ENCODE measurements around the gene HAUS7. TPM values are rescaled to one million over a fixed set of nuclear protein-coding genes. Genes with fewer than 3 reads are reported as not detected.

Gene HAUS7
- total RNA-seq, 1 donor from 2014 or later = 32.5 TPM

DNA sequence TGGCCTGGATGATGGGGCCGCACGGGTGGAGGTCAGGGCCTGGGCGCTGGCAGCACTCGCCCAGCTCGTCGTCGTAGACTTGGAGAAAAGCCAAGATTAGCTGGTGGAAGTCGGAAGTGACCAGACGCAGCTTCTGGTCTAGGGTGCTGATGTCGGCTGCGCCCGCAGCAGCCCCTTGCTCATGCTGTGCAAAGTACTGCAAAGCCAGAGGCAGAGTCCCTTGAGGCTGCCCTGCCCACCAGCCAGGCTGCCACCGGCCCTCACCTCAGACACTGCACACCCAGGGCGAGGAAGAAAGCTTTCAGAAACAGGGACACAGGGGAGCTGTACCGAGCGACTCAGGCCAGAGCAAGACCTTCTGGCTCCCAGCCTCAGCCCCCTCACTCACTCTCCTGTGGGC lies 14.8 kb downstream of the HAUS7 start:
- no peaks in the 10 kb centered on the region for H3K4me1 Mint-ChIP-seq (ENCODE audit: unreplicated experiment)
- H3K36me3 Mint-ChIP-seq = peaks cover 4% of the 10 kb centered on the region
- no peak for DNase-seq (ENCODE audit: extremely low spot score, unreplicated experiment)
- no peak overlapping the region for H3K27ac Mint-ChIP-seq
- no peak overlapping the region for H3K4me3 Mint-ChIP-seq
- TF ChIP-seq, protein P1, sequence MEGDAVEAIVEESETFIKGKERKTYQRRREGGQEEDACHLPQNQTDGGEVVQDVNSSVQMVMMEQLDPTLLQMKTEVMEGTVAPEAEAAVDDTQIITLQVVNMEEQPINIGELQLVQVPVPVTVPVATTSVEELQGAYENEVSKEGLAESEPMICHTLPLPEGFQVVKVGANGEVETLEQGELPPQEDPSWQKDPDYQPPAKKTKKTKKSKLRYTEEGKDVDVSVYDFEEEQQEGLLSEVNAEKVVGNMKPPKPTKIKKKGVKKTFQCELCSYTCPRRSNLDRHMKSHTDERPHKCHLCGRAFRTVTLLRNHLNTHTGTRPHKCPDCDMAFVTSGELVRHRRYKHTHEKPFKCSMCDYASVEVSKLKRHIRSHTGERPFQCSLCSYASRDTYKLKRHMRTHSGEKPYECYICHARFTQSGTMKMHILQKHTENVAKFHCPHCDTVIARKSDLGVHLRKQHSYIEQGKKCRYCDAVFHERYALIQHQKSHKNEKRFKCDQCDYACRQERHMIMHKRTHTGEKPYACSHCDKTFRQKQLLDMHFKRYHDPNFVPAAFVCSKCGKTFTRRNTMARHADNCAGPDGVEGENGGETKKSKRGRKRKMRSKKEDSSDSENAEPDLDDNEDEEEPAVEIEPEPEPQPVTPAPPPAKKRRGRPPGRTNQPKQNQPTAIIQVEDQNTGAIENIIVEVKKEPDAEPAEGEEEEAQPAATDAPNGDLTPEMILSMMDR (conservative IDR thresholded peaks at IDR 0.05) = no peak
- H3K27me3 Mint-ChIP-seq = no peaks in the 10 kb centered on the region
- no peaks in the 10 kb centered on the region for H3K9me3 Mint-ChIP-seq

DNA sequence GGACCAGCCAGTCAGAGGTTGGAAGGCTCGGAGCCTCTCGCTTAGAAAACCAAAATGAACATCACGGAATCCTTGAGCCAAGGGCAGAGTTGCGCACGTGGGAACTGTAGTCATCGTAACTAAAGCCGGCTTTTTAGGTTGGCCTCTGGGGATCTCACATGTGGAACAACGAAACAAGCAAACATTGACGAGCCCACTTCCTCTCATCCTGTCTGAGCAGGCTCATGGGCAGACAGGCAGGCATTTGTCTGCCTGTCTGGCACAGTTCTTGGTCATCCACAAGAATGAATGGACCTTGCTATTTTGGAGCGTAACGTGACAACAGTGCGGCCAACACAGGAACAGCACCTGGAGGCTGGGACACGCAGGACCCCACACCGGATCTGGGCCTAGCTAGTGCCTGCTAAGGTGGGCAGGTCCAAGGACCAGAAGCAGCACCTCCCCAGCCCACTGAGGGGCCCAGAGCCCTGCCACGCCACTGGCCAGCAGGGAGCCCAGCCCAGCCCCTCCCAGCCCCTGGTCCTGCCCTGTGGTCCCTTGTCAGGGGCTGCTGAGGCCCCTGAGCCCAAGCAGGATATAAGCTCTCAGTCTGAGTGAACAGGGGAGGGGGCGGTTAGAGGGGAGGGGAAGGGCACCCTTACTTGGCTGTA lies 15.3 kb downstream of the HAUS7 start:
- H3K27ac Mint-ChIP-seq = no peak overlapping the region
- DNase-seq (ENCODE audit: extremely low spot score, unreplicated experiment) = no peak

DNA sequence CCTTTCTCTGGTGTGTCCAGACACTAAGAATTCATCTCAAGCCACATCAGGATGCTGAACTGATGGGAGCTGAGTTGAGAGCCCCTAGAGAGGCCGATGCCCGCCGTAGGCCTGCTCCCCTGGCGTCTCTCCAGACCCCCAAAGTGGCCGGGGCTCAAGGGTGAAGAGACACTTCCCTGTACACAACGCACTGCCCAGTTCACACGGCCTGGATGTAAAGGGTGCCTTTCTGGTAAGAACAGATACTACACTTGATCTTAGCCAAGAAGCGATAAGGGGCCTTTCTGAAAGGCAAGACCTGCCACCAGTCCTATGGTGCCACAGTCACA lies 19.5 kb downstream of the HAUS7 start:
- Mint-ChIP-seq H3K9me3 (no peaks in the 10 kb centered on the region), H3K4me1 (ENCODE audit: unreplicated experiment) (no peaks in the 10 kb centered on the region), H3K27ac (no peak overlapping the region), H3K4me3 (no peak overlapping the region), H3K27me3 (no peaks in the 10 kb centered on the region), H3K36me3 (peaks cover 4% of the 10 kb centered on the region)
- no peak for DNase-seq (ENCODE audit: extremely low spot score, unreplicated experiment)
- TF ChIP-seq, protein P1 (conservative IDR thresholded peaks at IDR 0.05) = no peak

More for the DNA sequence above, 15.3 kb downstream of the HAUS7 start:
- Mint-ChIP-seq H3K27me3 (no peaks in the 10 kb centered on the region), H3K4me1 (ENCODE audit: unreplicated experiment) (no peaks in the 10 kb centered on the region), H3K36me3 (peaks cover 4% of the 10 kb centered on the region), H3K9me3 (no peaks in the 10 kb centered on the region), H3K4me3 (no peak overlapping the region)
- TF ChIP-seq, protein P1 (conservative IDR thresholded peaks at IDR 0.05) = no peak

DNA sequence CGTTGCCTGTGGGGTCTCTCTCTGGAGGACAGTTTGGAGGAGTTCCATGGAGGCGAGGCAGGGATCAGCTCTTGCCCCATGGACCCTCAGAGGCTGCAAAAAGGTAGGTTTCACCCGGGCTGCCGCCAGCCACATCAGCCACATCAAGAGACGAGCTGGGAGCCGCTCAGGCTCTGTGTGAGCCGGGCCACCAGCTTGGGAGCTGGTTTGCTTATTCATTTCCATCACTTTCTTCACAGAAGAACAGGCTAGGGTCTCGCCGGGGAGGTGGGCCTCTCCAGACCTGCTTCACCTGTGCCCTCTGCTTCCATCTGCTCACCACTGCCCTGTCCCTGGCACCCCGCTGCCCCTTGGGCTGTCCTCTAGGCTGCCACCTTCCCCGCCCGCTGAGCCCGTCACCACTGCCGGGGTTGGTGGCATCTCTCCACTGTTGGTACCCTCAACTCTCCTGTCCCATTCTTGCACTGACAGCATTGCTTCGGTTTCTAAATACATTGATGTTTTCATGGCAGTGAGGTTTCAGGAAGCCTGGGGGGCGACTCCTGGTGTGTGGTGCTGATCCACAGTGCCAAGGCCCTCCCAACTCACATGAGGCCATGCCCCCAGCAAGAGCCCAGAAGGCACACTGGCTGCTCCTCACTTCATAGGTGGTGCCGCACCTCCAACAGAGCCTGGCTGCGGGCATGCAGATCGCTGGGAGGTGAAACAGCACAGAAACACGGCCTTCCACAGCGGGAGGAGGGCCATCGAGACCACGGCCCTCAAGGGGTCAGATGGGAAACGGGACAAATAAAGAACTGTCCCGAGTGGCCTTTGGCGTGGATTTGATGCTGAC lies 20.0 kb downstream of the HAUS7 start:
- Mint-ChIP-seq H3K4me1 (ENCODE audit: unreplicated experiment) (no peaks in the 10 kb centered on the region), H3K36me3 (peaks cover 4% of the 10 kb centered on the region), H3K27me3 (no peaks in the 10 kb centered on the region), H3K4me3 (no peak overlapping the region), H3K27ac (no peak overlapping the region), H3K9me3 (no peaks in the 10 kb centered on the region)
- no peak for DNase-seq (ENCODE audit: extremely low spot score, unreplicated experiment)
- TF ChIP-seq, protein P1 (conservative IDR thresholded peaks at IDR 0.05) = no peak

DNA sequence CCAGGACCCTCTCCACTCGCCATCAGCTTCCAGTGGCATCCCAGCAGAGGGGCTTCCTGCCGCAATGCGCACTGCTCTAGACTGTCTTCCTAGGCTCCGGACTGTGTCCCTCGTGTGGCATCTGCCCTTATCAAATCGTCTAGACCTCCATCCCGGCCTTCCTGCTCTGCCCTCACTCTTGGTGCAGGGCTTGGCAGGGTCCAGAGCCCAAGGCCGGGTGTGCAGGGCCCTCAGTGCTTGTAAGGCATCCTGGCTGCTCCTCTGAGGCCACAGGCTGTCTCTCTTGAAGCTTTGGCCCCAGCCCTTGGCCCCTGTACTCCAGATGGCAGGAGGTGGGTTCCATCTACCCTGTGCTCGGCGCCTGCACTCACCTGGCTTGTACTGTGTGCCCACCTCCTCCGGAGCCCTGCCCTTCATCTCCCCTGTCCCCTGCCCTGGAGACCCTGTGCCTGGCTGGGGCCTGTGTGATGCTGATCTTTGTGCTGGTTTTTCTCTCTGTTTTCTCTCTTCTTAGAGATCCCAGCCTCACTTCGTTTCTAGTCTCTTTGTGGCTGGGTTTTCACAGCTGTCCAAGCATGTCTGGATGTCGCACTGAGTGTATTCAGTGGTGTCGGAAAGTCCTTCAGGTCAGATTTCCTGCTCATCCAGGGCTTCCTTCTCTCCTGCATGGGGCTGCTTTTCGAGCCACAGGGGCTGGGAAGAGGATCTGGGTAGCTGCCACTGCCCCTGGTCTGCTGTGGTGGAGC lies 20.8 kb downstream of the HAUS7 start:
- Mint-ChIP-seq H3K27me3 (no peaks in the 10 kb centered on the region), H3K9me3 (no peaks in the 10 kb centered on the region), H3K36me3 (peaks cover 4% of the 10 kb centered on the region), H3K4me1 (ENCODE audit: unreplicated experiment) (no peaks in the 10 kb centered on the region), H3K27ac (no peak overlapping the region), H3K4me3 (no peak overlapping the region)
- TF ChIP-seq, protein P1 (conservative IDR thresholded peaks at IDR 0.05) = no peak
- no peak for DNase-seq (ENCODE audit: extremely low spot score, unreplicated experiment)

Data from type B pancreatic cell (in vitro differentiated cells).